Skeletal muscle tissue (tissue), 4 donors: ENCODE measurements around the gene PTPN6. TPM values are rescaled to one million over a fixed set of nuclear protein-coding genes. Genes with fewer than 3 reads are reported as not detected.

Experiments
- H3K27ac ChIP-seq: one replicate; pipeline ENCODE4 v1.7.0; 2013; ENCODE audit warnings: mild to moderate bottlenecking, low read depth, low read length, inconsistent platforms
- H3K27me3 ChIP-seq, 3 donors: one replicate each; pipeline ENCODE4 v1.7.0; 2013; ENCODE audit warnings: low read length in 3 of 3; ENCODE audit not compliant: control insufficient read depth in 3 of 3, insufficient read depth in 3 of 3
- H3K36me3 ChIP-seq, 3 donors: one replicate each; pipeline ENCODE4 v1.7.0; 2013; ENCODE audit warnings: low read length in 3 of 3; ENCODE audit not compliant: control insufficient read depth in 3 of 3, insufficient read depth in 3 of 3
- H3K4me1 ChIP-seq, 3 donors: one replicate each; pipeline ENCODE4 v1.7.0; 2013; ENCODE audit warnings: low read length in 3 of 3, mild to moderate bottlenecking in 3 of 3; ENCODE audit not compliant: control insufficient read depth in 3 of 3, insufficient read depth in 3 of 3
- H3K4me3 ChIP-seq, 3 donors: one replicate each; pipeline ENCODE4 v1.7.0; 2013; ENCODE audit warnings: low read length in 3 of 3
- H3K9ac ChIP-seq, 3 donors: one replicate each; pipeline ENCODE4 v1.7.0; 2013; ENCODE audit warnings: low read length in 3 of 3, mild to moderate bottlenecking in 3 of 3, moderate library complexity in 2 of 3, low read depth in 1 of 3
- H3K9me3 ChIP-seq, 3 donors: one replicate each; pipeline ENCODE4 v1.7.0; 2013; ENCODE audit warnings: low read length in 3 of 3; ENCODE audit not compliant: control insufficient read depth in 3 of 3
- total RNA-seq: library from RNA; depleted of rRNA; stranded (reverse); fragments of >200 nt; gene quantifications from one replicate; pipeline ENCODE4 v1.2.3, GENCODE V29; 2014
- donor health status: Osteomylitis.

PTPN6 gene
- total RNA-seq, 1 donor from 2014 or later, result 7.8 TPM

GRCh38 chr12:6961278-6961694, 10.1 kb downstream of the PTPN6 start:
- Histone ChIP-seq H3K4me3 (peak overlapping the region; percentile 11 to 66 (median 55)), H3K27ac (peak overlapping the region; percentile 79), H3K9ac (peak overlapping the region; percentile 63 to 74 (median 70)), H3K27me3 (no peaks in the 10 kb centered on the region), H3K36me3 (peaks cover 7 to 13% (median 11%) of the 10 kb centered on the region in 3 donors), H3K4me1 (peaks cover 34 to 51% (median 45%) of the 10 kb centered on the region in 3 donors), H3K9me3 (no peaks in the 10 kb centered on the region)

DNA sequence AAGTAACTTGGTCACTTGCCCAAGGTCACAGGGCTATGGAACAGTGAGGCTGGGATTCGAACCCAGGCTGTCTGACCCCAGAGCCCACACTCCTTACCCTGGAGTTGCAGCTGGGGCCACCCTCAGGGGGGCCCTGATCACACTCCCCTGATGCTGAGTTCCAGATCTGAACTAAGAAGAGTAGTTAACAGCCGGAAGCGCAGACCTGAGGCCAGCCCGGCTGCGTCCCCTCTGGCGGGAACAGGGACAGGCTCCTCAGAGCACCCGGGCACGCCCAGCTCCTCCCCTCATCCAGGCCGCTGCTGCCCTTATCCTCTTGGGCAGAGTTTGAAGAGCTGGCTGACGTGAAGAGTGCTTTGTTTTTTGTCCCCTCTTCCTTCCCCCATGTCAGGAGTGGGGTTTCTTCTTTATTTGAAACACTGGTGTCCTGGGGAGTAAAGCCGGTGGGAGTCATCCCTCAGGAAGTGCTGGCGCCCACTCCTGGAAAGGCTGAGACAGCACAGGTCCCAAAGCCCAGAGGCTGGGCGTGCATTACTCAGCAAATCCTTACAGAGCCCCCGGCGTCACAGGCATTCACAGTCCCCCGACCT, 10.6 kb downstream of the PTPN6 start:
- Histone ChIP-seq H3K27me3 (no peaks in the 10 kb centered on the region), H3K4me3 (peak overlapping the region; percentile 11 to 66 (median 55)), H3K9me3 (no peaks in the 10 kb centered on the region), H3K9ac (peak overlapping the region; percentile 63 to 74 (median 70)), H3K4me1 (peaks cover 34 to 51% (median 45%) of the 10 kb centered on the region in 3 donors), H3K27ac (peak overlapping the region; percentile 79), H3K36me3 (peaks cover 11 to 18% (median 14%) of the 10 kb centered on the region in 3 donors)

- peak overlapping the region in 1 of 3 donors; percentile 55 for H3K4me3 ChIP-seq
Observed at GRCh38 chr12:6962285-6963015, 11.3 kb downstream of the PTPN6 start.

GRCh38 chr12:6963016-6963731, 12.0 kb downstream of the PTPN6 start:
- Histone ChIP-seq H3K27me3 (no peaks in the 10 kb centered on the region), H3K9ac (no peak overlapping the region), H3K4me1 (peaks cover 37 to 47% (median 44%) of the 10 kb centered on the region in 3 donors), H3K27ac (no peak overlapping the region), H3K36me3 (peaks cover 25 to 32% (median 28%) of the 10 kb centered on the region in 3 donors), H3K4me3 (no peak overlapping the region), H3K9me3 (no peaks in the 10 kb centered on the region)

More at GRCh38 chr12:6962285-6963015, 11.3 kb downstream of the PTPN6 start:
- H3K9ac ChIP-seq, result peak overlapping the region in 2 of 3 donors; percentile 65 to 74
- H3K4me1 ChIP-seq, result peaks cover 34 to 51% (median 45%) of the 10 kb centered on the region in 3 donors
- H3K36me3 ChIP-seq, result peaks cover 18 to 25% (median 21%) of the 10 kb centered on the region in 3 donors
- H3K27ac ChIP-seq, result peak overlapping the region; percentile 79
- no peaks in the 10 kb centered on the region for H3K9me3 ChIP-seq
- H3K27me3 ChIP-seq, result no peaks in the 10 kb centered on the region

- Histone ChIP-seq H3K27me3 (no peaks in the 10 kb centered on the region), H3K4me3 (no peak overlapping the region), H3K4me1 (peaks cover 42 to 48% (median 44%) of the 10 kb centered on the region in 3 donors), H3K9me3 (no peaks in the 10 kb centered on the region), H3K27ac (no peak overlapping the region), H3K36me3 (peaks cover 32 to 39% (median 35%) of the 10 kb centered on the region in 3 donors), H3K9ac (peak overlapping the region in 2 of 3 donors; percentile 45 to 55)
Observed at GRCh38 chr12:6963791-6964413, 12.7 kb downstream of the PTPN6 start.

GRCh38 chr12:6964605-6965025, 13.5 kb downstream of the PTPN6 start:
- H3K4me1 ChIP-seq, result peaks cover 47 to 51% (median 48%) of the 10 kb centered on the region in 3 donors
- peak overlapping the region; percentile 50 to 73 (median 55) for H3K9ac ChIP-seq
- H3K4me3 ChIP-seq, result no peak overlapping the region

DNA sequence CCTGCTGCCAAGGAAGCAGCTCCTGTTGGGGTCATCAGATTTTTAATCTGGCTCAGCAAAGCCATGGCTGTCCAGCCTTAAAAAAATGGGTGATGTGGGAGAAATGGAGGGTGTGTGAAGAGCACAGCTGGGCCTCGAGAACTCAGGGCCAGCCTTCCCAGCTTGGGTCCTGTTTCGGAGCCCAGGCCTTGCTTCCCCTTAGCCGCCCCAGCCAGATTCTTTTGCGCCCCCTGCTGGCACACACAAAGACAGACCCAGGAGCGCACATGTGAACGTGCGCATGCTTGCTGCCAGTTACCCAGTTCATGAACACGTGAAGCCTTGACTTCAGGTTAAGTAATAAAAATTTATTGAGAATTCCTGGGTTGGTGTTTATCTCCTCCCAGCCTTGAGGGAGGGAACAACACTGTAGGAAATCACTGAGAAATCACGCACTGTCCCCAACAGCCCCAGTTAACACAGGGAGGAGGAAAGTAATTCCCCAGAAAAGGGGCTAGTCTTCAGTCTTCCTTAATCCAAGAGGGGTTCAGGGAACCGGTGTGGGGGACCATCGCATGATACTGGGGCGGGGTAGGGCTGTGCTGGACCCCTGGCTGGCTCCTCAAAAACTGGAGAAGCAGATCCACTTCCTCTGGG, 14.0 kb downstream of the PTPN6 start:
- peak overlapping the region; percentile 74 for H3K27ac ChIP-seq
- peaks cover 47 to 51% (median 51%) of the 10 kb centered on the region in 3 donors for H3K4me1 ChIP-seq
- H3K27me3 ChIP-seq, result no peaks in the 10 kb centered on the region
- peaks cover 32 to 43% (median 40%) of the 10 kb centered on the region in 3 donors for H3K36me3 ChIP-seq
- H3K4me3 ChIP-seq, result no peak overlapping the region
- H3K9me3 ChIP-seq, result no peaks in the 10 kb centered on the region
- peak overlapping the region; percentile 50 to 73 (median 55) for H3K9ac ChIP-seq

More at GRCh38 chr12:6964605-6965025, 13.5 kb downstream of the PTPN6 start:
- Histone ChIP-seq H3K9me3 (no peaks in the 10 kb centered on the region), H3K27ac (peak overlapping the region; percentile 74), H3K27me3 (no peaks in the 10 kb centered on the region), H3K36me3 (peaks cover 32 to 43% (median 37%) of the 10 kb centered on the region in 3 donors)

- Histone ChIP-seq H3K9me3 (no peaks in the 10 kb centered on the region), H3K9ac (no peak overlapping the region), H3K4me1 (peaks cover 42 to 47% (median 45%) of the 10 kb centered on the region in 3 donors), H3K4me3 (no peak overlapping the region), H3K36me3 (peaks cover 32 to 43% (median 42%) of the 10 kb centered on the region in 3 donors), H3K27me3 (no peaks in the 10 kb centered on the region), H3K27ac (peak overlapping the region; percentile 74)
Observed at GRCh38 chr12:6965714-6966113, 14.6 kb downstream of the PTPN6 start.

DNA sequence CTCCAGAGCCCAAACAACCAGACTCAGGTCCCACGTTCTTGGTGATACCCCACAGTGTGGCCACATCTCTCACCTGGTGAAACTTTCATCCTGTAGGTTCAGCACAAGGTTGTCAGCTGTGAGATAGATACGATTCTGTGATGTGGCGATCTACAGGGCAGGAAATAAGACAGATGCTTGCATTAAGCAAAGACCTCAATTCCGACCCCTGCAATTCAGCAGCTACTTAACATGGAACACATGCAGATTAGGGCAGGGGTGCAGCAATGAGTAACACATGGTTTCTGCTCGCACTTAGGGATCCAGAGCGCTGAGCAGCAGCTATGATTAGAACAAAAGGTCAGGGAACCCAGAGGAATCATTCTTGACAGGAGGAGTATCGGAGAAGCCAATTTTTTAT, 15.2 kb downstream of the PTPN6 start:
- H3K27ac ChIP-seq, result no peak overlapping the region
- H3K4me1 ChIP-seq, result peaks cover 36 to 45% (median 42%) of the 10 kb centered on the region in 3 donors

More for the DNA sequence above, 15.2 kb downstream of the PTPN6 start:
- Histone ChIP-seq H3K4me3 (no peak overlapping the region), H3K9ac (no peak overlapping the region), H3K27me3 (no peaks in the 10 kb centered on the region), H3K36me3 (peaks cover 32 to 43% (median 42%) of the 10 kb centered on the region in 3 donors), H3K9me3 (no peaks in the 10 kb centered on the region)
